HCEC 1CT (cell line): ENCODE results near the gene CPE.
"Not testable (repeated sequence)": the region's sequence is repeated elsewhere in the genome, so short reads cannot be mapped to it uniquely, and the experiment has no call there.

ENCODE experiments used
- DNase-seq: peaks from one replicate; pipeline ENCODE4 v3.0.0-alpha.2; 2017

The CPE gene

GRCh38 chr4:165378745-165379677, at the start of gene CPE:
Gene CPE (plus strand): TSS chr4:165379008. CDS start chr4:165379222, 214 bp downstream.
- DNase-seq: peak; percentile 37

GRCh38 chr4:165330071-165330470, 48.7 kb upstream of the CPE start:
- DNase-seq: no peak

- DNase-seq: no peak
These were observed 48.1 kb upstream of the CPE start for GRCh38 chr4:165330666-165331065.

GRCh38 chr4:165331359-165331758, 47.4 kb upstream of the CPE start:
- no peak for DNase-seq

GRCh38 chr4:165331823-165332222, 47.0 kb upstream of the CPE start:
- no peak for DNase-seq

- DNase-seq: no peak
These were observed 46.3 kb upstream of the CPE start for GRCh38 chr4:165332502-165332901.

- DNase-seq: no peak
These were observed 43.6 kb upstream of the CPE start for GRCh38 chr4:165335163-165335703.

GRCh38 chr4:165336743-165337142, 42.1 kb upstream of the CPE start:
- no peak for DNase-seq

- DNase-seq: not testable (repeated sequence)
These were observed 36.5 kb upstream of the CPE start for GRCh38 chr4:165342340-165342739.

- no peak for DNase-seq
These were observed 35.2 kb upstream of the CPE start for GRCh38 chr4:165343353-165344191.

GRCh38 chr4:165345666-165346417, 33.0 kb upstream of the CPE start:
- no peak for DNase-seq

- DNase-seq: no peak
These were observed 30.9 kb upstream of the CPE start for GRCh38 chr4:165347647-165348569.

- no peak for DNase-seq
These were observed 27.3 kb upstream of the CPE start for GRCh38 chr4:165351359-165352130.

- DNase-seq: no peak
These were observed 22.9 kb upstream of the CPE start for GRCh38 chr4:165355900-165356300.

GRCh38 chr4:165359506-165359905, 19.3 kb upstream of the CPE start:
- DNase-seq: peak; percentile 37

GRCh38 chr4:165360041-165360695, 18.6 kb upstream of the CPE start:
- no peak for DNase-seq

GRCh38 chr4:165360985-165361670, 17.7 kb upstream of the CPE start:
- no peak for DNase-seq

- no peak for DNase-seq
These were observed 17.0 kb upstream of the CPE start for GRCh38 chr4:165361810-165362209.

- no peak for DNase-seq
These were observed 14.2 kb upstream of the CPE start for GRCh38 chr4:165364452-165365080.
